ENCODE data around the gene LARGE1.

DNA sequence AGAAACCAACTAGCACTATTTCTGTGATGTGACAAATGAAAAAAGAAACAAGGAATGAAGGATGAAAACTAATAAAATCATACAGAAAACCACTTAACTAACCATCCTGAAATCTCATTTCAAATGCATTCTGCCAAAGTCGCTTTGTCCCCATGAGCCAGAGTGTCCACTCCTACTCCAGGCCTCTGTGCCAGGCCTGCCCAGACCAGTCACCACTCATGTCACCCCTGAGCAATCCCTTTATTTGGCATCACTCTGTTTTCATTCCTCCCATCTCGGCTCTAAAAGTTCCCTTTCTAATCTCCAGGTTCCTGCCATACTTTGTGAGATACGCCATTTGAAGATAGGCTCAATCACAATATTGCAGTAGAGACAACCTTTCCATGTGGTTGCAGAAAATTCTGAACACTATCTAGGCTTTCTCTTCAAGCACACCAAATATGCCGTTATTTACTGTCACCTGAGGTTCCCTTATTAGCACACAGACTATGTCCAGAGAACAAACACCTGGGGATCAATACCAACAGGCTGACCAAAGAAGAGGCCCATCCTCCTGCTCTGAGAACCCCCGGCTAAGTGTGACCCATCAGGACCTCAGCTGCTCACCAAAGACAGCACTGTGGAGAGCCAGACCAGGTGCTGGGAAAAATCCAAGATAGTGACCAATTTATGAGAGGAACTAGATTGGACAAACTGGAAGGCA lies 202.4 kb downstream of the LARGE1 start:
- TF ChIP-seq, protein P1, sequence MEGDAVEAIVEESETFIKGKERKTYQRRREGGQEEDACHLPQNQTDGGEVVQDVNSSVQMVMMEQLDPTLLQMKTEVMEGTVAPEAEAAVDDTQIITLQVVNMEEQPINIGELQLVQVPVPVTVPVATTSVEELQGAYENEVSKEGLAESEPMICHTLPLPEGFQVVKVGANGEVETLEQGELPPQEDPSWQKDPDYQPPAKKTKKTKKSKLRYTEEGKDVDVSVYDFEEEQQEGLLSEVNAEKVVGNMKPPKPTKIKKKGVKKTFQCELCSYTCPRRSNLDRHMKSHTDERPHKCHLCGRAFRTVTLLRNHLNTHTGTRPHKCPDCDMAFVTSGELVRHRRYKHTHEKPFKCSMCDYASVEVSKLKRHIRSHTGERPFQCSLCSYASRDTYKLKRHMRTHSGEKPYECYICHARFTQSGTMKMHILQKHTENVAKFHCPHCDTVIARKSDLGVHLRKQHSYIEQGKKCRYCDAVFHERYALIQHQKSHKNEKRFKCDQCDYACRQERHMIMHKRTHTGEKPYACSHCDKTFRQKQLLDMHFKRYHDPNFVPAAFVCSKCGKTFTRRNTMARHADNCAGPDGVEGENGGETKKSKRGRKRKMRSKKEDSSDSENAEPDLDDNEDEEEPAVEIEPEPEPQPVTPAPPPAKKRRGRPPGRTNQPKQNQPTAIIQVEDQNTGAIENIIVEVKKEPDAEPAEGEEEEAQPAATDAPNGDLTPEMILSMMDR (IDR thresholded peaks at IDR 0.05; ENCODE audit: insufficient read depth, low read length, poor library complexity, severe bottlenecking): no peak
- TF ChIP-seq EZH2phosphoT487 (conservative IDR thresholded peaks at IDR 0.05; ENCODE audit: low read length): no peak

All from SU-DHL-6 (cell line).